Smooth muscle cell (in vitro differentiated cells): ENCODE measurements around the gene CD4. TPM values are rescaled to one million over a fixed set of nuclear protein-coding genes. Genes with fewer than 3 reads are reported as not detected.

ENCODE experiments used
- DNase-seq: peaks from one replicate; lab custom pipeline; 2025; ENCODE audit not compliant: unreplicated experiment; lab: John Stamatoyannopoulos, UW
- H2AFZ ChIP-seq: fragments of 200-600 bp; sonication (generic); 2 replicates; pipeline ENCODE4 v1.6.0; 2016; ENCODE audit warnings: antibody characterized with exemption, low read depth, mild to moderate bottlenecking
- H3F3A ChIP-seq: fragments of 200-600 bp; sonication (generic); 2 replicates; pipeline ENCODE4 v1.6.0; 2017; ENCODE audit warnings: antibody characterized with exemption, low read depth
- H3K27ac ChIP-seq: fragments of 200-600 bp; sonication (generic); 2 replicates; pipeline ENCODE4 v1.5.1; 2016; ENCODE audit warnings: low read depth, mild to moderate bottlenecking
- H3K27me3 ChIP-seq: fragments of 200-600 bp; sonication (generic); 2 replicates; pipeline ENCODE4 v1.6.1; 2016; ENCODE audit warnings: low read depth, mild to moderate bottlenecking
- H3K36me3 ChIP-seq: fragments of 200-600 bp; sonication (generic); 2 replicates; pipeline ENCODE4 v1.5.1; 2016; ENCODE audit warnings: low read depth
- H3K4me1 ChIP-seq: fragments of 200-600 bp; sonication (generic); 2 replicates; pipeline ENCODE4 v1.5.1; 2016; ENCODE audit warnings: low read depth
- H3K4me2 ChIP-seq: fragments of 200-600 bp; sonication (generic); 2 replicates; pipeline ENCODE4 v1.6.0; 2016; ENCODE audit warnings: mild to moderate bottlenecking
- H3K4me3 ChIP-seq: fragments of 200-600 bp; sonication (generic); 2 replicates; pipeline ENCODE4 v1.5.1; 2016; ENCODE audit warnings: mild to moderate bottlenecking
- H3K79me2 ChIP-seq: fragments of 200-600 bp; sonication (generic); 2 replicates; pipeline ENCODE4 v1.6.0; 2016; ENCODE audit warnings: low read depth, mild to moderate bottlenecking
- H3K9ac ChIP-seq: fragments of 200-600 bp; sonication (generic); 2 replicates; pipeline ENCODE4 v1.6.0; 2016; ENCODE audit warnings: low read depth
- H3K9me3 ChIP-seq: fragments of 200-600 bp; sonication (generic); replicated peaks from 2 replicates; pipeline ENCODE4 v1.5.1; 2016; ENCODE audit warnings: low read depth
- H4K20me1 ChIP-seq: fragments of 200-600 bp; sonication (generic); 2 replicates; pipeline ENCODE4 v1.6.0; 2016; ENCODE audit warnings: low read depth
- WGBS: methylation state at CpG from one replicate; pipeline ENCODE4 v1.1.7; 2016; ENCODE audit warnings: low lambda C conversion rate; 5-methylcytosine and 5-hydroxymethylcytosine counted together
- polyA plus RNA-seq: library from polyadenylated mRNA; unstranded; fragments of >200 nt; fragmentation: Nextera tagmentation; extraction: Ambion mirVana; gene quantifications from 2 replicates; pipeline ENCODE4 v1.2.1, GENCODE V29; 2016
- total RNA-seq: library from RNA; depleted of rRNA; stranded (reverse); fragments of >200 nt; gene quantifications from 2 replicates; pipeline ENCODE4 v1.2.3, GENCODE V29; 2014
- TF ChIP-seq, protein P1 (sequence below): fragments of 200-600 bp; sonication (generic); IDR thresholded peaks from 2 replicates; pipeline ENCODE4 v1.5.1; 2017; ENCODE audit warnings: borderline replicate concordance, mild to moderate bottlenecking, antibody characterized with exemption; ENCODE audit not compliant: insufficient read depth, poor library complexity, severe bottlenecking

Gene CD4
- total and polyA plus RNA-seq, 2 experiments from 2014 or later, result 0.13 to 2.5 TPM

DNA sequence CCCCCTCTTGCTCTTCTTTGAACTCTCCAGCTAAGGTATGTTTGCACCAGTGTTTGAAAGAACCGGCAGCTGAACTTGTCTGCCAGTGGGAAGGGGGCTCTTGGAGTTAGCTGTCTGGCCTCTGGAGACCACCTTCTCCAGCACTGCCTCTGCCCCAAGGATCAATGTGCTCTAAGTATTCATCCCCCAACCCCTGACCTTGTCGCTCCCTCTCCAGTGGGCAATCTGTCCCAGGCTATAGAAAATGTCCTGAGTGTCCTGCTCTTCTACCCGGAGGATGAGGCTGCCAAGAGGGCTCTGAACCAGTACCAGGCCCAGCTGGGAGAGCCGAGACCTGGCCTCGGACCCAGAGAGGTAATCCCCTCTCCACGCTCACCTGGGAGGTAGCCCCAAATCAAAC is 41.7 kb downstream of the CD4 start:
- Histone ChIP-seq H3K27ac (no peak overlapping the region), H2AFZ (no peak overlapping the region), H3K36me3 (no peaks in the 10 kb centered on the region), H3K27me3 (no peaks in the 10 kb centered on the region), H4K20me1 (peaks cover 13% of the 10 kb centered on the region), H3F3A (no peaks in the 10 kb centered on the region), H3K79me2 (peaks cover 10% of the 10 kb centered on the region), H3K9me3 (no peaks in the 10 kb centered on the region), H3K4me2 (no peak overlapping the region), H3K4me1 (peaks cover 11% of the 10 kb centered on the region), H3K9ac (no peak overlapping the region), H3K4me3 (no peak overlapping the region)
- 93% methylated on average over 6 of the region's 6 CpGs for WGBS
- TF ChIP-seq, protein P1, sequence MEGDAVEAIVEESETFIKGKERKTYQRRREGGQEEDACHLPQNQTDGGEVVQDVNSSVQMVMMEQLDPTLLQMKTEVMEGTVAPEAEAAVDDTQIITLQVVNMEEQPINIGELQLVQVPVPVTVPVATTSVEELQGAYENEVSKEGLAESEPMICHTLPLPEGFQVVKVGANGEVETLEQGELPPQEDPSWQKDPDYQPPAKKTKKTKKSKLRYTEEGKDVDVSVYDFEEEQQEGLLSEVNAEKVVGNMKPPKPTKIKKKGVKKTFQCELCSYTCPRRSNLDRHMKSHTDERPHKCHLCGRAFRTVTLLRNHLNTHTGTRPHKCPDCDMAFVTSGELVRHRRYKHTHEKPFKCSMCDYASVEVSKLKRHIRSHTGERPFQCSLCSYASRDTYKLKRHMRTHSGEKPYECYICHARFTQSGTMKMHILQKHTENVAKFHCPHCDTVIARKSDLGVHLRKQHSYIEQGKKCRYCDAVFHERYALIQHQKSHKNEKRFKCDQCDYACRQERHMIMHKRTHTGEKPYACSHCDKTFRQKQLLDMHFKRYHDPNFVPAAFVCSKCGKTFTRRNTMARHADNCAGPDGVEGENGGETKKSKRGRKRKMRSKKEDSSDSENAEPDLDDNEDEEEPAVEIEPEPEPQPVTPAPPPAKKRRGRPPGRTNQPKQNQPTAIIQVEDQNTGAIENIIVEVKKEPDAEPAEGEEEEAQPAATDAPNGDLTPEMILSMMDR, result no peak
- DNase-seq, result no peak

DNA sequence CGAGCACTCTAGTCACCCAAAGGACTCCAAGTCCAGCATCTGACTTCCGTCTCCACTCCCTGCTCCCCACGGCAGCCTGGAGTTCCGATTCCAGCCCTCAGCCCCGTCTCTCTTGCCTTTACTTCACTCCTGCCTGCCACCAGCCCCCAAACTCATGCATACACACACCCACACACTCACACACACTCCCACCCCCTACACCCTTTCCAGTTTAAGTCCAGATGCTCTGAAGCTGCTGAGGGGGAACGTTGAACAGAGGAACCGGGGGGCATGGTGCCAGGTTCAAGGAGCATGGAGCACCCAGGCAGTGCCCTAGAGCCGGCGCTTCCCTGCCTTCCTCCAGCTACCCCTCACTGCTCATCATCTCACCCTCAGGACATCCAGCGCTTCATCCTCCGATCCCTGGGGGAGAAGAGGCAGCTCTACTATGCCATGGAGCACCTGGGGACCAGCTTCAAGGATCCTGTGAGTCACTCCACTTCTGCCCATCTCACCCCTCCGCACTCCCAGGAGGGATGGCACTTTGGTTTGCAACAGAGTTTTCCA is 42.2 kb downstream of the CD4 start:
- peaks cover 13% of the 10 kb centered on the region for H4K20me1 ChIP-seq
- H3K36me3 ChIP-seq, result no peaks in the 10 kb centered on the region
- 98% methylated on average over 12 of the region's 12 CpGs for WGBS
- no peak overlapping the region for H3K4me2 ChIP-seq
- no peak overlapping the region for H3K27ac ChIP-seq
- no peak overlapping the region for H3K4me3 ChIP-seq
- TF ChIP-seq, protein P1, result no peak
- H3K79me2 ChIP-seq, result peaks cover 10% of the 10 kb centered on the region
- H3K9me3 ChIP-seq, result no peaks in the 10 kb centered on the region
- no peak for DNase-seq
- no peaks in the 10 kb centered on the region for H3F3A ChIP-seq
- H2AFZ ChIP-seq, result no peak overlapping the region
- H3K27me3 ChIP-seq, result no peaks in the 10 kb centered on the region
- no peak overlapping the region for H3K9ac ChIP-seq
- peaks cover 11% of the 10 kb centered on the region for H3K4me1 ChIP-seq

DNA sequence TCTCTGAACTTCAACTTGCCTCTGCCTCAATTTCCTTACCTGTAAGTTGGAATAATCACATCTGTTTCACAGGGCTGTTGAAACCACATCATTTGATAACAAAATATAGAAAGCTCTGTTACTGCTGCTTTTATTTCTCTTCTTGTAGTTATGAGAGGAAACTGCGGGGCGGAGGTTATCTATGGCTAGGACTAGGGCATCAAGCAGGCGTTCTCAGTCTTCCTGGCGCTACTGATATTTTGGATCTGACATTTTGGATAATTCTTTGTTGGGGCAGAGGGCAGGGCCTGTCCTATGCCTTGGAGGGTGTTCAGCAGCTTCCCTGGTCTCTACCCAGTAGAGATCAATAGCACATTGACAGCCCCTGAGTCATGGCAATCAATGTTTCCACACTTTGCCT is 42.8 kb downstream of the CD4 start:
- 100% methylated on average over 4 of the region's 4 CpGs for WGBS
- DNase-seq, result no peak
- no peaks in the 10 kb centered on the region for H3K27me3 ChIP-seq
- no peaks in the 10 kb centered on the region for H3K36me3 ChIP-seq
- no peaks in the 10 kb centered on the region for H3K9me3 ChIP-seq
- peaks cover 10% of the 10 kb centered on the region for H4K20me1 ChIP-seq
- no peak overlapping the region for H3K4me2 ChIP-seq
- H3K4me3 ChIP-seq, result no peak overlapping the region
- no peak overlapping the region for H3K27ac ChIP-seq
- TF ChIP-seq, protein P1, result no peak
- no peak overlapping the region for H2AFZ ChIP-seq
- H3K9ac ChIP-seq, result no peak overlapping the region
- peaks cover 10% of the 10 kb centered on the region for H3K4me1 ChIP-seq
- H3K79me2 ChIP-seq, result peaks cover 10% of the 10 kb centered on the region
- H3F3A ChIP-seq, result no peaks in the 10 kb centered on the region

DNA sequence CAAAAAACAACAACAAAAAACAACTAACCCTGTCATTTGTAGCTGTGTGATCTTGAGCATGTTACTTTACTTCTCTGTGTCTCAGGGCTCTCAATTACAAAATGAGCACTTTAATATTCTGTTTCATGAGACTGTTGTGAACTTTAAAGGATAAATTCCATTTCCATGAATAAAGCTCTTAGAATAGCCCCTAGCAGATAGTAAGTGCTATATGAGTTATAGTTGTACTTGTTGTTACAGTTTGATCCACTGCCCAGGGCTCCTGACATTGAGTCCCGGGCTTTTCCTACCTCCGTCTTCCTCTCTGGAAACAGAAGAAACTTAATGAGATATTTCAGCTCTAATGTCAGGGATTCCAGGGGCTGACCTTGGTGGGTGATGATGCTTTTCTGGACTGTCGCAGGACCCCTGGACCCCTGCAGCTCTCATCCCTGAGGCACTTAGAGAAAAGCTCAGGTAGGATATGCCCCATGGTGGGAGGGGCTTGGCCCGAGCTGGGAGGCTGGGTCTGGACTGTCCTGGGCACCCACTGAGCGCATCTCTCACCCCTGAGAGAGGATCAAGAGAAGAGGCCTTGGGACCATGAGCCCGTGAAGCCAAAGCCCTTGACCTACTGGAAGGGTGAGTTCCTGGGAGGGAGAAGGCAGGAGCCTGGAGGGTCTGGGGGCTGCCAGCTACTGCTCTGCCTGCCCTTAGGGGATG is 44.0 kb downstream of the CD4 start:
- no peaks in the 10 kb centered on the region for H3K9me3 ChIP-seq
- peaks cover 8% of the 10 kb centered on the region for H4K20me1 ChIP-seq
- DNase-seq, result no peak
- no peak overlapping the region for H2AFZ ChIP-seq
- H3K79me2 ChIP-seq, result peaks cover 5% of the 10 kb centered on the region
- no peak overlapping the region for H3K4me2 ChIP-seq
- no peak overlapping the region for H3K27ac ChIP-seq
- H3K4me3 ChIP-seq, result no peak overlapping the region
- TF ChIP-seq, protein P1, result no peak
- WGBS, result 96% methylated on average over 6 of the region's 6 CpGs
- no peaks in the 10 kb centered on the region for H3K27me3 ChIP-seq
- H3K36me3 ChIP-seq, result no peaks in the 10 kb centered on the region
- H3K9ac ChIP-seq, result no peak overlapping the region
- H3K4me1 ChIP-seq, result peaks cover 5% of the 10 kb centered on the region
- H3F3A ChIP-seq, result no peaks in the 10 kb centered on the region
